Measurements from ENCODE around the gene CLTRN.

The CLTRN gene

DNA sequence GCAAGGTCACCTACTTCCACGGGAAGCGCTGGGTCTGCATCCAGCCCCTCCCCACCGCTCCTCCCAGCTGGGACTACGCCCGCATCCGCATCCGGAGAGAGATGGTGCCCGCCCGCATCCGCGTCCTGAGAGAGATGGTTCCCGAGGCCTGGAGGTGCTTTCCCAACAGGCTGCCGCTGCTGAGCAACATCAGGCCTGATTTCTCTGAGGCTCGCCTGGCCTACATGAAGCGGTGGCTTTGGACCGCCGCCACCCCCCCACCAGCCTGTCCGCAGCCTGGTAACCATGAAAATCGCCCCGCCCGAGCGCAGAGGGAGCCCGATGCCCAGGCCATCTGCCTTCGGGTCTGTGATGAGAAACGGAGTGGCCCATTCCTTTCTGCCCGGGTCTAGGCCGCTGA, 18.1 kb downstream of the CLTRN start:
- no peak for DNase-seq

GRCh38 chrX:15646031-15646430, 18.6 kb downstream of the CLTRN start:
- no peak for DNase-seq

DNA sequence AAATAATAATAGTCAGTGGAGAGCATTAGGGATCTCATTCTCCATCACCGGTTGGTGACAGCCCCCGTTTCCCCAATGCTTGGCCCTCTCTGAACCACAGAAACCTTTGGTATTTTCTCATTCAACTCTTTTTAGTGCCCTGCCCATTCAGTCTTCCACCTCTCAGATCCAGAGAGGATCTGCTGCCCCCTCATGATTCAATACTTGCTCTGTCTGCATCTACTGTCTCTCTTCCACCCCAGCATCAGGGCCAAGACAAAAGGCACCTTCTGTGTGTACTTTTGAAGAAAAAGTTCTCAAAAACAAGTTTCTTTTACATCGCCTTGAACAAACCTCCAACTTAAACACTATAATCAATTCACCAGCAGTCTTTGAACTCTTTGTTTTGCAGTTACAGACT, 19.3 kb downstream of the CLTRN start:
- no peak for DNase-seq

DNA sequence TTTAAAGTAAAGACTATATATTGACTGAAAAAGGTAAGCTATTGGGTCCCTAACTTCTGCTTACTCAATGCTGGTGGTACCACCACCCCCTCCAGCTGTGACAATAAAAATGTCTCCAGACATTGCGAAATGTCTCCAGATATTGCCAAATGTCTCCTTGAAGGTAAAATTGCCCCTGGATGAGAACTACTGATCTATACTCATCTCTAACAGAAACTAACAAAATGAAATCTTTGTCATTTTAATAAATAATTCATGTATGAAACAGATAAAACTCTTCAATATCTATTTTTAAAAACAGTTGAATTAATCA, 20.1 kb downstream of the CLTRN start:
- DNase-seq = no peak

DNA sequence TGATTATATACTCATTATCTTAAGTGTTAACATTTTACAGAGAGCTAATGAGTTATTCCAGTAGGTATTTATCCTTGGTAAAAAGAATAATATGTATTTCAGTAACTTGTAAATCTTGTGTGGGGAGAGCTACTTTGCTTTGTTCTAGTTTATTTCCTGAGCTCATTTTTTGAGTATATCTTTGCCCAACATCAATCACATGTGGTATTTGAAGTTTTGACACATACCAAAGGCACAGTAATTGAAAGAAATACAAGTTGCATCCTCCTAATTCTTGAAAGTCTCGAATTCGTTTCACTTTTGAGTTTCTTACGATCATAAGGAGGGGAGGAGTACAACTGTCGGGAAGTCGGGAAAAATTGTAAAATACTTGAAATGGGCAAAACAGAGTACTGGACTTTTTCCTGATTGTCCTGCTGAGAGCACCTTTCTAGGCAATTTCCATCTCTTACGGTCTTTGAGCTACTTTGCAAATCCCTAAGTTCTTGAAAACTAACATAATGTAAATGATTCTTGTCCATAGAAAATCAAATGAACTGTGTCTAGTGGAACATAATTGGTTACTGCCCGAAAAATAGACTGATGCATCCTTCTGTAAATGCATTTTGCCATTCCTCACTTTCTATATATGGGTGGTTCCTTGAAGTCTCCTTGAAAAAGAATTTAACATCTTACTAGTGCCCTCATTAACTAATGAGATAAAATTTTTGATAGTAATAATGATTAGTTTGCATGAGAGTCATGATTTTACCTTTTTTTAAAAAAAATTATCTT, 20.6 kb downstream of the CLTRN start:
- DNase-seq = no peak

- no peak for DNase-seq
Observed at GRCh38 chrX:15631637-15632036, 33.0 kb downstream of the CLTRN start.

DNA sequence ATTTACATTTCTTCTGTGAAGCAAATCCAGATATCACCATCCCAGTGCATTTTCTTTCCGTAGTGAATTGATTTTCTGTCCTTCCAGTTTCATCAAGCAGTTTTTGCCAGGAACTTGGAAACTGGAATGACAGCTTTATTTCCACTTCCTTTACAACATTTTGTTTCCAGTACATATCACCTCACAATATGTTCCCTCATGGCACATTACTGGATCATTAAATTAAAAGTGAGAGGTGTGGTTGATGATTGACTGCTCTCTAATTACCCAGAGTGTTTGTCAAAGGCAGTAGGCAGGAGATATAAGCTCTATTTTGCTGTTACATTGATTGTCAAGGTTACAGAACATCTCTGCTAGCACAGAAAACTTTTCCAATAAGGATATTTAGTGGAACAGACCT, 41.6 kb downstream of the CLTRN start:
- DNase-seq = no peak

GRCh38 chrX:15619053-15619755, 45.4 kb downstream of the CLTRN start:
- no peak for DNase-seq

- DNase-seq = no peak
Observed at GRCh38 chrX:15617111-15617510, 47.5 kb downstream of the CLTRN start.

- no peak for DNase-seq
Observed at GRCh38 chrX:15616531-15616930, 48.1 kb downstream of the CLTRN start.

DNA sequence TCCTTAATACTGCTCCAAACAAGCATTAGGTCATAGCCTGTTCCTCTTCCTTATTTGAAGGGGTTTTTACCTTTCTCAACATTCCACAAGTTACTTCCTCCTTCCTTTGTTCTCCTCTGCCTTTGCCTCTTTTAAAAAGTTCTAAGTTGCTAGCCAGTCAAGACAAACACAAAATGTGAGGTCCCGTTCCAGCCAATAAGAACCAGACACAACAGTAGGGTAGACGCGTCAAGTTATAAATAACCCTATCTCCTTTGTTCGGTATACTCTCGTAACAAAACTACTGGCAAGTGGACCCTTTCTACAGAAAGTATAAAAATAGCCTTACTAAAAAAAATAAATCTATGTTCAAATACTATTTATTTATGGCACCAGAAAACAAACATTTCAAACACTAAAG, 57.5 kb downstream of the CLTRN start:
- no peak for DNase-seq

- DNase-seq = no peak
Observed at GRCh38 chrX:15606136-15606535, 58.5 kb downstream of the CLTRN start.

DNA sequence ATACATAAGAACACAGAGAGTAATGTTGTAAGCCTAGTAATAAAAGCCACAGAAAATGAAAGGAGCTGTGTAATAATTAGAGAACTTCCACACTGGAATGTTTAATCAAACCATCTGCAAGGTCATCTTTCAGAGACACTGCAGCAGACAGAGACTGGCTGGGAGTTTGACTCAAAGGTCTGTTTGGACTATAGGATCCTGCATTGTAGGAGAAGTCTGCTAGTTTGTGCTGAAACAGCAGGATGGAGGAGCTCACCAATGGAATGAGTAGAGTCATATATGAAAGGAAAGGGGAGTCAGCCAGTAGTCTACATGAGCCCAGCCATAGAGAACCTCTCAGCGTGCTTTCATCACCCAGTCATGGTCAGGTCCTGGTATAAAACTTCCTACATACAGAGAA, 59.4 kb downstream of the CLTRN start:
- DNase-seq = no peak

DNA sequence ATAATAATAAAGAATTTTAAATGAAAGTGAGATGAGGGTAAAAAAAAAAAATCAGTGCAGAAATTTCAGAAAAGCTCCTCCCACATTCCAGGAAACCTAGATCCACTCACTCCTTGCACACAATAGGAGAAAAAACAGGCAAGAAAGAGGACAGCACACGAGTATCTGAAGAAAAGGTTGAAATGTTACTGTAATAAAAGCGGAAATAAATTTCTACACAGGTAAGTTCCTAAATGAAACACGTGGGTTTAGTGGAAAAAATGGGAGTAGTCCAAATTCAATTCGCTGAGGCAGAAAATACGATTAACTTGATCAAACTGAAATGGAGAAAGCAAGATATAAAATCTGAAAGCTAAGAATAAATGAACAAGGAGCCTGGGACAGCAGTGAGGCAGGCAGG, 61.8 kb downstream of the CLTRN start:
- DNase-seq = no peak

- no peak for DNase-seq
Observed at GRCh38 chrX:15601932-15602331, 62.7 kb downstream of the CLTRN start.

DNA sequence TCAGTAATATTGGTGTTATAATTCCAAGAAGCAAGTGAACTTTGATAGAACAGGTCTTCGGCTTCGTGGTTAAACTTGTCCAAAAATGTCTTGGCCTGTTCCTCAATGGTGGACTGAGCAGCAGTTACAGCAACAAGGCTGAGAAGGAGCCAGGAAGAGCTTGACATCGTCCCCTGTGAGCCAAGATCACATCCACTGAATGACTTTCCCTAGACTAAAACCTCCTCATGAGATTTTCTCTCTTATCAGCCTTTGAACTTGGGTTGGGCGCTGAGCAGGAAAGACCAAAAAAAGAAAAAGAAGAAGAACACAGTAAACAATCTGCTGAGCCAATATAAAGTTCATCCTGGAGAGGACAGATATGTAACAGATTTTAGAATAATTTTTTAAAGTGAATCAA, 63.9 kb downstream of the CLTRN start, which contains the start of gene ACE2:
Gene ACE2, minus strand, starts transcription at position 216 of the 400 bp plus-strand sequence. Its CDS starts 49 bp downstream, at position 167.
- no peak for DNase-seq

- no peak for DNase-seq
Observed at GRCh38 chrX:15600049-15600448, 64.6 kb downstream of the CLTRN start.

GRCh38 chrX:15599461-15599860, 65.1 kb downstream of the CLTRN start:
- no peak for DNase-seq

- DNase-seq = no peak
Observed at GRCh38 chrX:15598026-15598425, 66.6 kb downstream of the CLTRN start.

GRCh38 chrX:15594371-15594770, 70.2 kb downstream of the CLTRN start:
- no peak for DNase-seq

DNA sequence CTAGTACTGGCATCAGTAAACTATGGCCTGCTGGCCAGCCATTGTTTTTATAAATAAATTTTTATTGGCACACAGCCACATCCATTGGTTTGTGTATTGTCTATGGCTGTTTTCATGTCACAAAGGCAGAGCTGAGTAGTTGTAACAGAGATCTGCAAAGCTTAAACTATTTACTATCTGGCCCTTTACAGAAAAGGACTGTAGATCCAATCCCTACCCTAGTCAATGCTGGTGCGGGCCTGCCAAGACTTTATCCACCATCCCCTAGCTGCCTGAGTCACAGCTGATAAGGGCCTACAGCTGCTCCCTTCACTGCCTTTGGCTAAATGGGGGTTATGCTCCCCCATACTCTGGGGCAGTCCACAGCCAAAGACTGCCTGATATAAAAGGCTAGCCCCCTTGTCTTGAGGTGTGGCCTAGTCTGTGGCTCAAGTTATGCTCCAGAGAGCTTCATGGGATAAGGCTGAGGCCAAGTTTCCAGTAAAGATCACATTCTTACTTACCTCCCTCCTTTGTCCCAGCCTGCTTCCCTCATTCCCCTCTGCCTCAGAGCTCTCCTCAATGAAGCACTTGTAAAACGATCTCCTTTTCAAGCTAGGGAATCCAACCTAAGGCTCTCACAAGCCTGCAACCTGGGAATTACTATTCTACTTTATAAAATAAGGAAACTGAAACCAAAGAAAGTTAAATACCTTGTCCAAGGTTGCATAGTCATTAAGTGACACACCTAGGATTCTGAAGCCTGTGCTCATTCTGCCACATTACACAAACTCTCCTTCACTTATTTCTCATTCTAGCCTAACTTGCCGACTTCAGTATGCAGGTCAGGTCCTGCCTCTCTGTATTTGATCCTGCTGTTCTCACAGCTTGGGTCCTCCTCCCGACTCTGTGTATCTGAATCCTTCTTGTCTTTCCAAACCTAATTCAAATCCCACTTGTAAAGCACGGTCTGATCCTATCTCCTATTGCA, 84.5 kb downstream of the CLTRN start:
- no peak for DNase-seq

Data from stimulated activated CD4-positive, alpha-beta T cell treated with anti-CD3 and anti-CD28 coated beads, Interleukin-4, amount 100 ng/mL, for 1 hour (primary cell).